GM12874 (cell line): ENCODE results near the gene SFXN5.

Source experiments
- TF ChIP-seq, protein P1 (sequence below): IDR thresholded peaks from 2 replicates; pipeline ENCODE4 v1.5.1; 2011; ENCODE audit warnings: low read depth, mild to moderate bottlenecking, control low read depth, low read length, moderate library complexity; ENCODE audit not compliant: insufficient read depth

SFXN5 gene

DNA sequence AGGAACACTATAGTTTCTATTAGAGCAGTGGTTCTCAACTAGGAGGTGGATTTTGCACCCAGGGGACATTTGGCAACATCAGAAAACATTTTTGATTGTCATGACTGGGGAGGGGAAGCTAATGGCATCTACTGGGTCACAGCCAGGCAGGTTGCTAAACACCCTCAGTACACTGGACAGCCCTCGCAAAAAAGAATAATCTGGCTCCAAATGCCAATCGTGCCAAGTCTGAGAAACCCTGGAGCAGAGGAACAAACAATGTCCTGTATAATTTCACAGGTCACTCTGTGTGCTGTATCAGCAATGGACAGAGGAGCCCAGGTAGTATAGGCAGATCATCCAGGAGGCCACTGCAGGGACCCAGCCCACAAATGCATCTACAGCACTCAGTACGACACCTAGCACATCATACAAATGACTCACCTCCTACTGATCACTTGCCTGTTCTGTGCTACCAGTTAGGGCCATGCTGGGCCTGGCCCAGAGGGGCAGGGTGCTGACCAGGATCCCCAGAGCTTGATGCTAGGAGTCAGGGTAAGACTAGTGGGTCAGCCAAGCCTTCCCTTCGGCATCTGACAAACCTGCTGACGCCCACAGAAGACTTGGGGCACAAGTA is 37.6 kb downstream of the SFXN5 start:
- TF ChIP-seq, protein P1, sequence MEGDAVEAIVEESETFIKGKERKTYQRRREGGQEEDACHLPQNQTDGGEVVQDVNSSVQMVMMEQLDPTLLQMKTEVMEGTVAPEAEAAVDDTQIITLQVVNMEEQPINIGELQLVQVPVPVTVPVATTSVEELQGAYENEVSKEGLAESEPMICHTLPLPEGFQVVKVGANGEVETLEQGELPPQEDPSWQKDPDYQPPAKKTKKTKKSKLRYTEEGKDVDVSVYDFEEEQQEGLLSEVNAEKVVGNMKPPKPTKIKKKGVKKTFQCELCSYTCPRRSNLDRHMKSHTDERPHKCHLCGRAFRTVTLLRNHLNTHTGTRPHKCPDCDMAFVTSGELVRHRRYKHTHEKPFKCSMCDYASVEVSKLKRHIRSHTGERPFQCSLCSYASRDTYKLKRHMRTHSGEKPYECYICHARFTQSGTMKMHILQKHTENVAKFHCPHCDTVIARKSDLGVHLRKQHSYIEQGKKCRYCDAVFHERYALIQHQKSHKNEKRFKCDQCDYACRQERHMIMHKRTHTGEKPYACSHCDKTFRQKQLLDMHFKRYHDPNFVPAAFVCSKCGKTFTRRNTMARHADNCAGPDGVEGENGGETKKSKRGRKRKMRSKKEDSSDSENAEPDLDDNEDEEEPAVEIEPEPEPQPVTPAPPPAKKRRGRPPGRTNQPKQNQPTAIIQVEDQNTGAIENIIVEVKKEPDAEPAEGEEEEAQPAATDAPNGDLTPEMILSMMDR = no peak

DNA sequence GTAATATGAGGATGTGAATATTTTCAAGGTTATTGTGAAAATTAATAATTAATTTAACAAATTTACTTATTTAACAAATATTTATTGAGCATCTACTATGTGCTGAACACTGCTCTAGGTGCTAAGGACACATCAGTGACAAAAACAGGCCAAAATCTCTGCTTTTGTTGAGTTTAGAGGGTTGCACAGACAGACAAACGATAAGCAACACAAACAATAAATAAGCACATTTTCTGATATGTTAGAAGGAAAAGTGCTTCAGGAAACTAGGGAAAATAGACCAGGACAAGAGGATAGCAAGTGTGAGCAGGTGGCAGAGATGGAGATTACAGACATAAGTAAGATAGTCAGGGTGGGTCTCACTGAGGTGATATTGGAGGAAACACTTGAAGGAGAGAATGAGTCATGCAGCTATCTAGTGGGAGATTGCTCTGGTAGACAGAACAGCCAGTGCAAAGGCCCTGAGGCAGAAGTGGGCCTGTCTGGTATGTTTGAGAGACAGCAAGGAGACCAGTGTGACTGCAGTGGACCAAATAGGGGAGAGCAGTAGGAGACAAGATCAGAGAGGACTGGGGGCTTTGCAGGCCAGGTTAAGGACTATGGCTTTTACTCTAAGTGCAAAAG is 38.3 kb downstream of the SFXN5 start:
- TF ChIP-seq, protein P1 = no peak

DNA sequence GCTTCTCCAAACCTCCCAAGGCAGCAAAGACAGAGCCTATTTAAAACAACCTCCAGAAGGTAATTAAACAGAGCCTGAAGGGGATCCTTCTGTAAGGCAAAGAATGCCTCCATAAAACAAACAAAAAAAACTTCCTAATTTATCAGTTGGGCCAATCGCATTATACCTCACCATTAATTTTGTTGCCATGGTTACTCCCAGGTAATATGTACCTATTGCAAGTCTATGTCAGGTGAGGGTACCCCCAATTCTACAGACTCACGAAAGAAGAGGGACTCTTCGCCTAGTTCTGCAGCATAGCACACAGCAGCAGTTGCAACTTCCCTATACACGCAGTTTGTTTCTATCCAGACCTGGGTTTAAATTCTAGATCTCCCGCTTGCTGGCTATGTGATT is 38.8 kb downstream of the SFXN5 start:
- TF ChIP-seq, protein P1 = no peak

DNA sequence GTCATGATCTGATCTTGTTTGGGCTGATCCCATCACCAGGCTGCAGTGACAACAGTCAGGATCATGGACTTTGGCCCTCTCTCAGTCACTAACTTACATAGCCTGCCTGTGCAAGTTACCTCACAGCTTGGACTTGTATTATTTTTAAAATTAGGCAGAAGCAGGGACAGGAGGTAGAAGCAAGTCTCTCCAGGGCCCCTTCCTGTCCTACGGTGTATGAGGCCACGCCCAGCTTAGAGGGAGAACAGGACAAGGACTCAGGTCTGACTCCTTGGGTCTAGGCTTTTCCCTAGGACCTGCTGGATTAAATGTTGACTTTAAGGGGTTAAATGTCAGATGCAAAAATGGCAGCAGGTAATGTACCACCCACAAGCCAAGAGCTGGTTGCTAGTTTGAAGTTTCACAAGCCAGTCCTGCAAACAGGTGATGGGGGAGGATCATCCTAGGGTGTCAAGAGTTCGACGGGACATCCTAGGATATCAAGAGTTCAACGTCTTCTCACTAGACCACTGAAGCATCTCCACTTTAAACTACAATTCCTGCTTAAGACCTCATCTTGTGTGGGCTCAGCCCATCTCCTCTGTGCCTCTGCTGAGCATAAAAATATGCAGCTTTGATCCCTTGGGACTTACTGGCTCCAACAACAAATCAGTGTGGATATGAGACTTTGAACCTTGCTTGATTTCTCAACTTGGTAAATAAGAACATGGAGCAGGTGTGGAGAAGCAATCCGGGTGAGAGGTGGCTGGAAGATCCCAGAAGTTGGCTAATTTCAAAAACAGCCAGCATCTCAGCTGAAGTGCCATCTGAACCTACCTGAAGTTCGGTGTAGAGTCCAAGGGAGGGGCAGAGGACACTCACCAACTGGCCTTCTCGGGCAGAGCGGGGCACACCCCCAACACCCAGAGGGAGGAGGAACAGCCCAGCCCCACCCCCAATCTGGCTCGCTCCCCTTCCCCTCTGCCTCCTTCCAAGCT is 39.5 kb downstream of the SFXN5 start:
- TF ChIP-seq, protein P1 = no peak

GRCh38 chr2:73031095-73031678 is 40.3 kb downstream of the SFXN5 start:
- TF ChIP-seq, protein P1 = no peak

- TF ChIP-seq, protein P1 = no peak
Measured at GRCh38 chr2:73028841-73029240, 42.7 kb downstream of the SFXN5 start.

DNA sequence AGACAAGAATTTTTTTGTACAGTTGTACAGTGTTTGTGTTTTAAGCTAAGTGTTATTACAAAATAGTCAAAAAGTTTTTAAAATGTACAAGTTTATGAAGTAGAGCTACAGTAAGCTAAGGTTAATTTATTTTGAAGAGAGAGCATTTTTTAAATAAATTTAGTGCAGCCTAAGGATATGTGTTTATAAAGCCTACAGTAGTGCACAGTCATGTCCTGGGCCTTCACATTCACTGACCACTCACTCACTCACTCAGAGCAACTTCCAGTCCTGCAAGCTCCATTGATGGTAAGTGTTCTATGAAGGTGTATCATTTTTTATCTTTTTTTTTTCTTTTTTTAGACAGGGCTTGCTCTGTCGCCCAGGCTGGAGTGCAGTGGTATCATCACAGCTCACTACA is 44.2 kb downstream of the SFXN5 start:
- TF ChIP-seq, protein P1 = no peak
